Coronary artery (tissue), 2 donors: ENCODE measurements around the gene BUD31.

Experiments used
- DNase-seq: peaks from one replicate; pipeline ENCODE4 v3.0.0-alpha.2; 2017; ENCODE audit warnings: low spot score
- H3K27ac ChIP-seq, 2 donors: fragments of 200-600 bp; sonication (generic); one replicate each; pipeline ENCODE4 v1.5.1; 2016 to 2019
- H3K4me3 ChIP-seq: fragments of 200-600 bp; sonication (generic); 2 replicates; pipeline ENCODE4 v1.5.1; 2016; ENCODE audit warnings: mild to moderate bottlenecking, moderate library complexity
- TF ChIP-seq, protein P1 (sequence below): fragments of 200-600 bp; sonication (generic); IDR thresholded peaks from one replicate; pipeline ENCODE4 v1.5.1; 2019; ENCODE audit warnings: antibody characterized with exemption

The BUD31 gene

DNA sequence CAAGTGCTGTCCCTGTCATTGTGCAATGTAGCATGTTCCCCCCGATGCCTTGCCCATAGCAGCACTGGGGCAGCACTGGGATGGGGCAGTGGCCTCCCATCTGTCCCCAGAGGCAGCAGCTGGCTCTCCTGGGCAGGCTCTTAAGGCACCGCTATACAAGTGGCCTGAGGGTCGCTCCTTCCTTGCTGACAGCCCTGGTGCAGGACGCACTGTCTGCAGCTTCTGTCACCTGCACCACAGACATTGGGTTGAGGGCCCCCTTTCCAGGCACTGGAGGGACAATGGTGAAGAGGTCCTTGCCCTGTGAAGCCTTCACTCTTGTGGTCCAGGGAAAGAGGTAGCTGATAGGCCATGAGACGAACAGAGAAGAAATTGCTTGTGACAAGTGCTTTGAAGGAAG lies 40.6 kb downstream of the BUD31 start:
- TF ChIP-seq, protein P1, sequence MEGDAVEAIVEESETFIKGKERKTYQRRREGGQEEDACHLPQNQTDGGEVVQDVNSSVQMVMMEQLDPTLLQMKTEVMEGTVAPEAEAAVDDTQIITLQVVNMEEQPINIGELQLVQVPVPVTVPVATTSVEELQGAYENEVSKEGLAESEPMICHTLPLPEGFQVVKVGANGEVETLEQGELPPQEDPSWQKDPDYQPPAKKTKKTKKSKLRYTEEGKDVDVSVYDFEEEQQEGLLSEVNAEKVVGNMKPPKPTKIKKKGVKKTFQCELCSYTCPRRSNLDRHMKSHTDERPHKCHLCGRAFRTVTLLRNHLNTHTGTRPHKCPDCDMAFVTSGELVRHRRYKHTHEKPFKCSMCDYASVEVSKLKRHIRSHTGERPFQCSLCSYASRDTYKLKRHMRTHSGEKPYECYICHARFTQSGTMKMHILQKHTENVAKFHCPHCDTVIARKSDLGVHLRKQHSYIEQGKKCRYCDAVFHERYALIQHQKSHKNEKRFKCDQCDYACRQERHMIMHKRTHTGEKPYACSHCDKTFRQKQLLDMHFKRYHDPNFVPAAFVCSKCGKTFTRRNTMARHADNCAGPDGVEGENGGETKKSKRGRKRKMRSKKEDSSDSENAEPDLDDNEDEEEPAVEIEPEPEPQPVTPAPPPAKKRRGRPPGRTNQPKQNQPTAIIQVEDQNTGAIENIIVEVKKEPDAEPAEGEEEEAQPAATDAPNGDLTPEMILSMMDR, result no peak
- Histone ChIP-seq H3K4me3 (no peak overlapping the region), H3K27ac (no peak overlapping the region)
- DNase-seq, result no peak

DNA sequence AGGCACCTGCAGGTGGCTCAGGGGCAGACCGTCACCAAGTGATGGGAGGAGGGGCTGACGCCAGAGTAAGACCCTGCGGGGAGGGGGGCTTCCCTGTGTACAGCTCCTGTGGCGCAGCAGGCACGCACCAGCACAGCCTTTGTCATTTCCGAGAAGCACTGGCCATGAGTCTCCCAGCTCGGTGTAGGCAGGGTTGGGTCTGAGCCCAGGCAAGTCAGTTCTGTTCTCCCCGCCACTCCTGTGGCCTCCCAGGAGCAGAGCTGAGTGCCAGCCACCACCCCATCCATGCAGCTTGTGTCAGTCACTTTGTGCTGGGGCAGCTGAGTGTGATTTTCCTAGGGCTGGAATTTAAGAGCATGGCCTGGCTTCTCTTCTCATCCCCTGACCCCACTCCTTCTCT lies 43.2 kb downstream of the BUD31 start:
- Histone ChIP-seq H3K4me3 (no peak overlapping the region), H3K27ac (no peak overlapping the region)
- TF ChIP-seq, protein P1, result no peak
- DNase-seq, result no peak

DNA sequence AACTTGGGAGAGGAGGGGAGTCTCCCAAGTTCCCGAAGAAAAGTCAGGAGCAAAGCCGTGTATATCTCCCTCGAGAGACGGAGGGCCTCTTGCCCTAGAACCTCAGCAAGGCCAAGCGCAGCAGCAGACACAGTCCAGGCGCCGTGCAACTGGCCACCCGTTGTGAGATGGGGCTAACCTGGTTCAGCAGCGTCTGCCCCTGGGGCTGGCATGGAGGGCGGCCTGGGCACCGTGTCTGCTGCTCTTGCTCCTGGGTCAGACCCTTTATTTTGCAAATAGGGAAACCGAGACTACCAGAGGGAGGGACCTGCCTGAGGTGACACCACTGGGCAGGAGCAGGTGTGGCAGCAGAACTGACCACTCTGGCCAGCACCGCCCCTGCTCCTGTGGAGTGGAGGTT lies 43.8 kb downstream of the BUD31 start:
- DNase-seq, result no peak
- Histone ChIP-seq H3K4me3 (no peak overlapping the region), H3K27ac (no peak overlapping the region)
- TF ChIP-seq, protein P1, result no peak

DNA sequence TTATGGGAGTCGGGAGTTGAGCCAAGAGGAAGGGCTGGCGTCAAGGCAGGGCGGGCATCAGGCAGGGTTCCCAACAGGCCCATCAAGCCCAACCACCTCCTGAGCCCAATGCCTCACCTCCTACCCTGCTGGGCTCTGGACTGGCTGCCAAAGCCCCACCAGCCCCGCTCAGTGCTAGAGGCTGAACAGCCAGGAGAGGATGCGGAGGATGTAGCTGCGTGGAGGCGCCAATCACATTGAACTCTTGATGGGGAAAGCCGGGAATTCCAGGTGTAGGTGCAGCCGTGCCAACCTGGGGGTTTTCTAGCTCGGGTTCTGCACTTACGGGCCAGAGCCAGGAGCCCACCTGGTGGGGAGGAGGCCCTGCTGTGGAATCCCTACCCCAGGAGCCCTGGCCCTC lies 44.3 kb downstream of the BUD31 start:
- TF ChIP-seq, protein P1, result no peak
- no peak overlapping the region for H3K27ac ChIP-seq
- no peak overlapping the region for H3K4me3 ChIP-seq
- DNase-seq, result no peak

DNA sequence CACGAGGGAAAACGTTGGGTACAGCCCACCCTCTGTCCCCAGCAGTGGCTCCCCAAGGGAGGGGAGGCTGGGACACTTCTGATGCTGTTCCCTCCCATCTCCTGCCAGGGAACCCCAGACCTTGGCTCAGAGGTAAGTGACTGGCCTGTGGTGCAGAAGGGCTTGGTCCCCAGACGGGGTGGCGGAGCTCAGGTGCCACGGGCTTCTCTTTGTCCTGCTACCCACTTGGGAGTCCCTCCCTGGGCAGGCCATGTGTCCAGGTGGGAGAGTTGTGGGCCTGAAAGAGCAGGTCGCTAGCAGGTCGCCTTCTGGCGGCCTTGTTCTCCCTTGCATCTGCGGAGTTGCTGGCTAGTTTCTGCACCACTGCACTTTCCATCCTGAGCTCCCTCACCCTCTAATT lies 47.1 kb downstream of the BUD31 start:
- TF ChIP-seq, protein P1, result no peak
- Histone ChIP-seq H3K27ac (no peak overlapping the region), H3K4me3 (no peak overlapping the region)
- no peak for DNase-seq

DNA sequence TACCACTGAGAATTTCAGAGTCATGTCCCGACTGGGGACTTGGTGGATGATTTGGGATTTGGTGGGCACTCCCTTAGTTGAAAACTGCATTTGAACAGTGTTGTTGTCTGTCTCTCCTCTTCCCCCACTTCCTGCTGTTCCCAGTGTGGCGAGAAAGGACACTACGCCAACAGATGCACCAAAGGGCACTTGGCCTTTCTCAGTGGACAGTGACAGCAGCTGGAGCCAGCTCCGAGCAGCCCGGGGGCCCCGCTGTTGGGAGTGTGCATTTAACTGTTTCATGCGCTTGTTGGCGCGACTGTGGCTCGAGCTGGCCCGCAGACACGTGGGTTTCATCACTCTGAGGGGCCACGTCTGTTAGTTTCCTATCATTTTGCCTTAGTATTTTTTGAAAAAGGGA lies 47.5 kb downstream of the BUD31 start:
- Histone ChIP-seq H3K4me3 (no peak overlapping the region), H3K27ac (no peak overlapping the region)
- TF ChIP-seq, protein P1, result no peak
- no peak for DNase-seq

DNA sequence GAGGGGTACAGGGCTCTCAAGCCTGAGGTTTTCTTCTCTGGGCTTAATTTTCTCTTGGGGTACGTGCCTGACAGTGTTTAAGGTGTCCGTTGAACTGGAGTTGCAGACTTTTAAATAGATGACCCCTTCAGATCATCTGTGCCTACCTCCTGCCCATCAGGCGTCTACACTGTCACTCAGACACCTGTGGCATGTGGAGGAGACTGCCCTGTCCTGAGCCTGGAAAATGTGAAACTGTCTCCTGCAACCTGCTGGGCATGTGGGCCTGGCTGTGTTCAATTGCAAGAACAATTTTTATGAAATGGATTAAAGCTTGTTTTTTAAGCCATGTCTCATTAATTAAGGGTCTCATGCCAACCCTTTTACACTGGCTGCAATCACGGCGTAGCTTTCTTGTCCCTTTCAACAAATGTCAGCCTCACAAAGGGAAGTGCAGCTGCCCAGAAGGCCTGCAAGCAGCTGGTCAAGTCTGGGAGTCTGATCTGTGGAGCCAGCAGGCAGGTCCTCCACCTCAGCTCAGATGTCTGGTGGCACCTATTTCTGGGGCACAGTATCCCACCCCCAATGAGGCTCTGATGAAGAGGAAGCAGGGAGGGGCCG lies 48.4 kb downstream of the BUD31 start:
- no peak for DNase-seq

More for the DNA sequence above, 48.4 kb downstream of the BUD31 start:
- Histone ChIP-seq H3K4me3 (no peak overlapping the region), H3K27ac (no peak overlapping the region)
- TF ChIP-seq, protein P1, result no peak
